Measurements from ENCODE around the gene PEX10. TPM values are rescaled to one million over a fixed set of nuclear protein-coding genes. Genes with fewer than 3 reads are reported as not detected.

PEX10 gene
- total RNA-seq, 1 donor from 2014 or later = 24.2 TPM

- H3K36me3 Mint-ChIP-seq (ENCODE audit: low read depth) = no peaks in the 10 kb centered on the region
- no peaks in the 10 kb centered on the region for H3K4me1 Mint-ChIP-seq
- H3K27me3 Mint-ChIP-seq = no peaks in the 10 kb centered on the region
- H3K27ac Mint-ChIP-seq = no peak overlapping the region
- H3K9me3 Mint-ChIP-seq = no peaks in the 10 kb centered on the region
- intact Hi-C loops (cut with micrococcal nuclease) = no loop called here
- no peak overlapping the region for H3K4me3 Mint-ChIP-seq
- no peak for DNase-seq
Observed at GRCh38 chr1:2436876-2437275, 24.5 kb upstream of the PEX10 start.

GRCh38 chr1:2435746-2436355 is 23.5 kb upstream of the PEX10 start:
- Mint-ChIP-seq H3K27ac (no peak overlapping the region), H3K27me3 (no peaks in the 10 kb centered on the region), H3K4me1 (no peaks in the 10 kb centered on the region), H3K9me3 (no peaks in the 10 kb centered on the region), H3K36me3 (ENCODE audit: low read depth) (no peaks in the 10 kb centered on the region), H3K4me3 (no peak overlapping the region)
- intact Hi-C loops (cut with micrococcal nuclease) = no loop called here
- no peak for DNase-seq

DNA sequence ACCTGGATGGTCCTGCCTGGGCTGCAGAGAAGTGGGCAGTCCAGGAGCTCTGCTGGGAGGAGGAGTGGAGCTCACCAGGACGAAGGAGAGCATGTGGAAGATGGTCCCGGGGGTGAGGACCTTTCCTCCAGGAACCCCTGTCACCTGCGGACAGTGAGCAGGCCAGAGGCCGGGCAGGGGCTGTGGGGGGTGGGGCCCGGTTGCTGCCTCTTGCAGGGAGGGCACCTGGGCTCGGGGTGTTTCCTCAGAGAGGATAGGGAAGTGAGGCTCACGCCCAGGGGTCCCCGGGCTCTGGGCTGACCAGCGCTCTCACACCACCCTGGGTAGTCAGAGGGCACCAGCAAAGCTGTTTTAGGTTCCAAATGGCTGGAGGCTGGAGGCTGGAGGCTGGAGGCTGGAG is 22.7 kb upstream of the PEX10 start:
- intact Hi-C loops (cut with micrococcal nuclease) = no loop called here
- no peaks in the 10 kb centered on the region for H3K9me3 Mint-ChIP-seq
- H3K4me1 Mint-ChIP-seq = no peaks in the 10 kb centered on the region
- H3K27me3 Mint-ChIP-seq = no peaks in the 10 kb centered on the region
- H3K36me3 Mint-ChIP-seq (ENCODE audit: low read depth) = no peaks in the 10 kb centered on the region
- no peak for DNase-seq
- H3K4me3 Mint-ChIP-seq = no peak overlapping the region
- peak overlapping the region; percentile 8 for H3K27ac Mint-ChIP-seq

GRCh38 chr1:2433936-2434655 is 21.7 kb upstream of the PEX10 start:
- no peak for DNase-seq
- no peaks in the 10 kb centered on the region for H3K9me3 Mint-ChIP-seq
- H3K4me1 Mint-ChIP-seq = no peaks in the 10 kb centered on the region
- intact Hi-C loops (cut with micrococcal nuclease) = no loop called here
- H3K27me3 Mint-ChIP-seq = no peaks in the 10 kb centered on the region
- H3K36me3 Mint-ChIP-seq (ENCODE audit: low read depth) = no peaks in the 10 kb centered on the region
- no peak overlapping the region for H3K4me3 Mint-ChIP-seq
- H3K27ac Mint-ChIP-seq = no peak overlapping the region

- Mint-ChIP-seq H3K36me3 (ENCODE audit: low read depth) (no peaks in the 10 kb centered on the region), H3K4me3 (no peak overlapping the region), H3K27ac (no peak overlapping the region), H3K9me3 (no peaks in the 10 kb centered on the region), H3K27me3 (no peaks in the 10 kb centered on the region), H3K4me1 (no peaks in the 10 kb centered on the region)
- intact Hi-C loops (cut with micrococcal nuclease) = no loop called here
- no peak for DNase-seq
Observed at GRCh38 chr1:2433196-2433595, 20.8 kb upstream of the PEX10 start.

- no peaks in the 10 kb centered on the region for H3K27me3 Mint-ChIP-seq
- no peaks in the 10 kb centered on the region for H3K4me1 Mint-ChIP-seq
- no peak overlapping the region for H3K27ac Mint-ChIP-seq
- no peak overlapping the region for H3K4me3 Mint-ChIP-seq
- H3K36me3 Mint-ChIP-seq (ENCODE audit: low read depth) = no peaks in the 10 kb centered on the region
- no peaks in the 10 kb centered on the region for H3K9me3 Mint-ChIP-seq
- intact Hi-C loops (cut with micrococcal nuclease) = no loop called here
- DNase-seq = no peak
Observed at GRCh38 chr1:2432441-2432844, 20.1 kb upstream of the PEX10 start.

GRCh38 chr1:2431518-2431917 is 19.2 kb upstream of the PEX10 start:
- no peaks in the 10 kb centered on the region for H3K4me1 Mint-ChIP-seq
- H3K27me3 Mint-ChIP-seq = no peaks in the 10 kb centered on the region
- no peak overlapping the region for H3K27ac Mint-ChIP-seq
- H3K36me3 Mint-ChIP-seq (ENCODE audit: low read depth) = no peaks in the 10 kb centered on the region
- DNase-seq = no peak
- H3K9me3 Mint-ChIP-seq = no peaks in the 10 kb centered on the region
- intact Hi-C loops (cut with micrococcal nuclease) = no loop called here
- no peak overlapping the region for H3K4me3 Mint-ChIP-seq

- no peaks in the 10 kb centered on the region for H3K9me3 Mint-ChIP-seq
- H3K4me3 Mint-ChIP-seq = no peak overlapping the region
- H3K27ac Mint-ChIP-seq = no peak overlapping the region
- intact Hi-C loops (cut with micrococcal nuclease) = no loop called here
- no peaks in the 10 kb centered on the region for H3K36me3 Mint-ChIP-seq (ENCODE audit: low read depth)
- no peak for DNase-seq
- H3K4me1 Mint-ChIP-seq = no peaks in the 10 kb centered on the region
- no peaks in the 10 kb centered on the region for H3K27me3 Mint-ChIP-seq
Observed at GRCh38 chr1:2431103-2431502, 18.7 kb upstream of the PEX10 start.

DNA sequence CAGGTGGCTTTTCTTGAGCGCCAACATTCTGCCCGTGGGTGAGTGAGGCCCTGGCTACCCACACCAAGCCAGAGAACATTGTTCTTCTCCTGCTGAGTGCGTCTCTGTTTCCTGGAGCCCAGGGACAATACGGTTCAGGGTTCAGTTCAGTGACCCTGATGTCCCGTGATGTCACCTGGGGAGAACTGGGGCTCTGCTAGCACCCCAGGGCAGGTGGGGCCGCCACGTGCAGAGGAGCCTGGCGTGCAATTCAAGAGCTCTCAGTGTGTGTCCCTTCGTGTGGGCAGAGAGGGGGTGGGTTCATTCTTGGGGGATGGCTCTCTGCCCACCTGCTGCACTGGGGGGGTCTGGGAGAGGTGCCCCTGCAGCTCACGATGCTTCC is 18.2 kb upstream of the PEX10 start:
- DNase-seq = no peak
- Mint-ChIP-seq H3K36me3 (ENCODE audit: low read depth) (no peaks in the 10 kb centered on the region), H3K27me3 (no peaks in the 10 kb centered on the region), H3K4me3 (no peak overlapping the region), H3K9me3 (no peaks in the 10 kb centered on the region), H3K4me1 (no peaks in the 10 kb centered on the region), H3K27ac (no peak overlapping the region)
- intact Hi-C loops (cut with micrococcal nuclease) = no loop called here

DNA sequence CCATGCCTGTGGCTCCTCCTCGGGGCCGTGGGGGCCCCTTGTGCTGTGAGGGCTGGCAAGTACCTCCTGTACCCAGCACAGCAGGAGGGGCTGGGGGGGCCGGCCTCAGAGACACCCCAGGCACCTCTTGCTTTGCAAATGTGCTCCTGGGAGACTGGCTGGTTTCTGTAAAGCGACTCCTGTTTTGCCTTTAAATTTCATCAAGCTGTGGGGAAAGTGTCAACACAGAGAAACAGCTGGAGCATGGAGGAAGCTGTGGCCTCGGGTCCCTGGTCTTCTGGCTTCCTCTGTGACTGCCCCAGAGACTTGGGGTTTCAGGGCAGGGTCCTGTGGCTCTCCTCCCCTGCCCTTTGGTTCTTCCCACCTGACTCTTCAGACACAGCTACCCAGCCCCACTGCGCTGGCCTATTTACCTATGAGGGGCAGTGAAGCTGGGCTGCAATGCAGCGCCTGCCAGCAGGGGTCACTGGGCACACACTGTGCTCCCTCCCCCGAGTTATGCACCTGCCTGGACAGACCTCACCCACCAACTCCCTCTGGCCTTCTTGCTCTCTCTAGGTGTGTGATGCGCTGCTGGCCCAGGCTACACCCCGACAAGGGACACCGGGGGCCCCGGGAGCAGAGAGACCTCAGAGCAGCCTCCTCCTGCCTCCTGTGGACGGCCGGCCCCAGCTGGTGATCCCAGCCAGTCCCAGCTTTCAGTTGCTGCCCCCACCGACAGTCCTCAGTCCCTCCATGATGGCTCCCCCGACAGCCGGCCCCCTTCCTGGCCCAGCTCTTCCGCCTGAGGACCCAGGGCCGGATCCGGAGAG is 17.6 kb upstream of the PEX10 start:
- no peak for DNase-seq
- H3K36me3 Mint-ChIP-seq (ENCODE audit: low read depth) = no peaks in the 10 kb centered on the region

GRCh38 chr1:2428490-2428889 is 16.1 kb upstream of the PEX10 start:
- no peaks in the 10 kb centered on the region for H3K27me3 Mint-ChIP-seq
- no peak overlapping the region for H3K4me3 Mint-ChIP-seq
- DNase-seq = no peak
- intact Hi-C loops (cut with micrococcal nuclease) = no loop called here
- H3K36me3 Mint-ChIP-seq (ENCODE audit: low read depth) = peaks cover under 1% of the 10 kb centered on the region
- H3K4me1 Mint-ChIP-seq = no peaks in the 10 kb centered on the region
- H3K9me3 Mint-ChIP-seq = no peaks in the 10 kb centered on the region
- H3K27ac Mint-ChIP-seq = no peak overlapping the region

More for the DNA sequence above, 17.6 kb upstream of the PEX10 start:
- Mint-ChIP-seq H3K4me1 (no peaks in the 10 kb centered on the region), H3K27me3 (no peaks in the 10 kb centered on the region), H3K27ac (no peak overlapping the region), H3K4me3 (no peak overlapping the region), H3K9me3 (no peaks in the 10 kb centered on the region)
- intact Hi-C loops (cut with micrococcal nuclease) = no loop called here

GRCh38 chr1:2427976-2428375 is 15.6 kb upstream of the PEX10 start:
- H3K27me3 Mint-ChIP-seq = no peaks in the 10 kb centered on the region
- DNase-seq = no peak
- peaks cover 1% of the 10 kb centered on the region for H3K36me3 Mint-ChIP-seq (ENCODE audit: low read depth)
- H3K4me3 Mint-ChIP-seq = no peak overlapping the region
- intact Hi-C loops (cut with micrococcal nuclease) = no loop called here
- H3K27ac Mint-ChIP-seq = no peak overlapping the region
- H3K9me3 Mint-ChIP-seq = no peaks in the 10 kb centered on the region
- no peaks in the 10 kb centered on the region for H3K4me1 Mint-ChIP-seq

- peaks cover 1% of the 10 kb centered on the region for H3K36me3 Mint-ChIP-seq (ENCODE audit: low read depth)
- DNase-seq = no peak
- no peaks in the 10 kb centered on the region for H3K9me3 Mint-ChIP-seq
- H3K27me3 Mint-ChIP-seq = no peaks in the 10 kb centered on the region
- H3K4me3 Mint-ChIP-seq = no peak overlapping the region
- H3K27ac Mint-ChIP-seq = no peak overlapping the region
- intact Hi-C loops (cut with micrococcal nuclease) = no loop called here
- H3K4me1 Mint-ChIP-seq = no peaks in the 10 kb centered on the region
Observed at GRCh38 chr1:2427051-2427450, 14.7 kb upstream of the PEX10 start.

DNA sequence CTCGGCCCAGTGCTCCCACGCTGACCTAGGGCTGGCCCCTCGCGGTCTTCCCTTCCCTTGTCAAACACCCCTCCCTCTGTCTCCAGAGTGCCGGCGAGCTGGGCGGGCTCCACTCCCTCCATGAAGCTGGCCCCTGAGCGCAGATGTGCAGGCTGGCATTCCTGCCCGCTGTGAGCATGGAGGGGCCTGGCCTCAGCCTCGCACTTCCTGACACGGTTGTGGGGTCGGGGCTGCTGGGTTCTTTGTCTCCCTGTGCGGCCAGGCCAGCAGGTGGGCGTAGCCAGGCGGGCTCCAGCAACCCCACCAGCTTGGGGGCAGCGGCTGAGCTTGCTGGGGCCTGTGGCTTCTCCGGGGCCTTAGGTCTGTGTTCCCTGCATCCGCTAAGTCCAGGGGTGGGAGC is 14.2 kb upstream of the PEX10 start:
- intact Hi-C loops (cut with micrococcal nuclease) = no loop called here
- Mint-ChIP-seq H3K27me3 (no peaks in the 10 kb centered on the region), H3K4me3 (no peak overlapping the region), H3K4me1 (no peaks in the 10 kb centered on the region), H3K27ac (no peak overlapping the region), H3K36me3 (ENCODE audit: low read depth) (peaks cover 1% of the 10 kb centered on the region), H3K9me3 (no peaks in the 10 kb centered on the region)
- DNase-seq = no peak

All from activated CD4-positive, alpha-beta T cell treated with anti-CD3 and anti-CD28 coated beads, Interleukin-2, amount 10 ng/mL, durations not matched to agents 24 days and 14 days (primary cell).